A673 (cell line): Measurements from ENCODE around the gene TNC. TPM values are rescaled to one million over a fixed set of nuclear protein-coding genes. Genes with fewer than 3 reads are reported as not detected.
A peak's percentile ranks its signal among the peaks of the same experiment; 100 is the strongest.

Experiments
- BruUV-seq: library from RNA; stranded (reverse); fragments of 400-500 nt; replicated peaks from 2 replicates; lab custom pipeline; 2021; lab: Mats Ljungman, UMichigan
- CTCF ChIA-PET: fragments of 300-600 bp; sonication (Branson Sonifier 250); formaldehyde crosslinking; loops from one replicate; lab custom pipeline; 2022; ENCODE audit warnings: antibody characterized with exemption; lab: Charles Lee
- POLR2A ChIA-PET: fragments of 300-600 bp; sonication (Branson Sonifier 250); formaldehyde crosslinking; loops from one replicate; lab custom pipeline; 2022; ENCODE audit warnings: antibody characterized with exemption; ENCODE audit not compliant: low non-redundant PET; lab: Charles Lee
- DNase-seq: peaks from one replicate; pipeline ENCODE4 v3.0.0-alpha.2; 2015; ENCODE audit warnings: low spot score
- H3K27ac ChIP-seq: fragments of 200-600 bp; sonication (generic); 2 replicates; pipeline ENCODE4 v1.5.1; 2016; ENCODE audit warnings: mixed run types, low read depth, mild to moderate bottlenecking, mixed read lengths, antibody characterized with exemption, low read length; ENCODE audit not compliant: poor library complexity, severe bottlenecking
- H3K27me3 ChIP-seq: fragments of 200-600 bp; sonication (generic); replicated peaks from 2 replicates; pipeline ENCODE4 v1.6.1; 2017; ENCODE audit warnings: mixed run types, low read depth, mild to moderate bottlenecking, mixed read lengths, antibody characterized with exemption, low read length; ENCODE audit not compliant: insufficient read depth, poor library complexity
- H3K36me3 ChIP-seq: fragments of 200-600 bp; sonication (generic); 2 replicates; pipeline ENCODE4 v1.6.1; 2016; ENCODE audit warnings: mixed run types, mild to moderate bottlenecking, mixed read lengths, antibody characterized with exemption, low read length; ENCODE audit not compliant: insufficient read depth, poor library complexity, severe bottlenecking
- H3K4me1 ChIP-seq: fragments of 200-600 bp; sonication (generic); 2 replicates; pipeline ENCODE4 v1.6.1; 2017; ENCODE audit warnings: mixed run types, mild to moderate bottlenecking, mixed read lengths, antibody characterized with exemption, low read length; ENCODE audit not compliant: insufficient read depth, poor library complexity, severe bottlenecking
- H3K4me3 ChIP-seq: fragments of 200-600 bp; sonication (generic); 2 replicates; pipeline ENCODE4 v1.5.1; 2016; ENCODE audit warnings: low read depth, mixed run types, mild to moderate bottlenecking, mixed read lengths, low read length; ENCODE audit not compliant: poor library complexity, severe bottlenecking
- H3K9me3 ChIP-seq: fragments of 200-600 bp; sonication (generic); 2 replicates; pipeline ENCODE4 v1.6.1; 2016; ENCODE audit warnings: mixed run types, low read depth, mild to moderate bottlenecking, mixed read lengths, antibody characterized with exemption, low read length; ENCODE audit not compliant: poor library complexity, severe bottlenecking
- CTCF ChIP-seq: fragments of 300-800, 200-600 bp; sonication (generic); conservative IDR thresholded peaks from 2 replicates; pipeline ENCODE4 v1.5.1; 2017; ENCODE audit warnings: low read depth, mild to moderate bottlenecking, antibody characterized with exemption, low read length, moderate library complexity, mixed read lengths
- EZH2 ChIP-seq: fragments of 200-600 bp; sonication (generic); IDR thresholded peaks from 2 replicates; pipeline ENCODE4 v1.6.1; 2017; ENCODE audit warnings: borderline replicate concordance, low read depth, mild to moderate bottlenecking, mixed read lengths, antibody characterized with exemption, low read length; ENCODE audit not compliant: poor library complexity, severe bottlenecking
- intact Hi-C: fragments of 100-400 bp; cut with micrococcal nuclease; formaldehyde crosslinking; loops from one replicate; pipeline ENCODE4 v1.10.0; 2022; ENCODE audit not compliant: unreplicated experiment
- total RNA-seq: library from RNA; stranded (reverse); gene quantifications from 2 replicates; pipeline ENCODE4 v1.2.3, GENCODE V29; 2021

The TNC gene
- total RNA-seq, 1 experiment from 2014 or later, result 202 TPM

- intact Hi-C loops, result no loop called here
- H3K4me3 ChIP-seq, result peak overlapping the region; percentile 20
These were observed 11.3 kb downstream of the TNC start for GRCh38 chr9:115106642-115107041.

GRCh38 chr9:115106001-115106400 is 12.0 kb downstream of the TNC start:
- Histone ChIP-seq H3K4me1 (peaks cover 43% of the 10 kb centered on the region), H3K27ac (peak overlapping the region; percentile 83), H3K9me3 (no peaks in the 10 kb centered on the region), H3K27me3 (no peaks in the 10 kb centered on the region), H3K36me3 (no peaks in the 10 kb centered on the region), H3K4me3 (peak overlapping the region; percentile 20)
- TF ChIP-seq EZH2, result no peak
- no TSS peak for BruUV-seq
- CTCF ChIA-PET, result no interaction called here
- POLR2A ChIA-PET, result no interaction called here
- no peak for DNase-seq
- intact Hi-C loops, result no loop called here

More at GRCh38 chr9:115106642-115107041, 11.3 kb downstream of the TNC start:
- Histone ChIP-seq H3K4me1 (peaks cover 43% of the 10 kb centered on the region), H3K27me3 (no peaks in the 10 kb centered on the region), H3K27ac (peak overlapping the region; percentile 83), H3K9me3 (no peaks in the 10 kb centered on the region), H3K36me3 (no peaks in the 10 kb centered on the region)
- ChIA-PET CTCF (no interaction called here), POLR2A (no interaction called here)
- TF ChIP-seq CTCF, result no peak
- no peak for TF ChIP-seq EZH2
- DNase-seq, result peak; percentile 53
- no TSS peak for BruUV-seq

- Histone ChIP-seq H3K4me3 (peak overlapping the region; percentile 20), H3K36me3 (no peaks in the 10 kb centered on the region), H3K4me1 (peaks cover 49% of the 10 kb centered on the region), H3K9me3 (no peaks in the 10 kb centered on the region), H3K27ac (peak overlapping the region; percentile 83), H3K27me3 (no peaks in the 10 kb centered on the region)
- ChIA-PET CTCF (no interaction called here), POLR2A (no interaction called here)
- intact Hi-C loops, result no loop called here
- BruUV-seq, result no TSS peak
- TF ChIP-seq EZH2 (no peak), CTCF (no peak)
- DNase-seq, result peak; percentile 62
These were observed 13.0 kb downstream of the TNC start for GRCh38 chr9:115104908-115105307.
